GM23338 (cell line): ENCODE results near the gene EFCAB6. TPM values are rescaled to one million over a fixed set of nuclear protein-coding genes. Genes with fewer than 3 reads are reported as not detected.
A peak's percentile ranks its signal among the peaks of the same experiment; 100 is the strongest.

Experiments used
- ATAC-seq: fragments of 200-7000 bp; cut with Tn5 transposase; 3 replicates; pipeline ENCODE4 v1.9.1; 2020
- DNase-seq: peaks from one replicate; pipeline ENCODE4 v3.0.0-alpha.2; 2015; ENCODE audit warnings: low spot score
- H2AFZ ChIP-seq: fragments of 200-600 bp; sonication (generic); 2 replicates; pipeline ENCODE4 v1.8.0; 2016; ENCODE audit warnings: antibody characterized with exemption, mild to moderate bottlenecking, moderate library complexity
- H3F3A ChIP-seq: fragments of 200-600 bp; sonication (generic); replicated peaks from 2 replicates; pipeline ENCODE4 v1.8.0; 2017; ENCODE audit warnings: antibody characterized with exemption, mixed run types, low read depth
- H3K27ac ChIP-seq: fragments of 200-600 bp; sonication (generic); 2 replicates; pipeline ENCODE4 v1.6.1; 2016; ENCODE audit warnings: low read depth
- H3K27me3 ChIP-seq: fragments of 200-600 bp; sonication (generic); 2 replicates; pipeline ENCODE4 v1.8.0; 2016; ENCODE audit warnings: mild to moderate bottlenecking, mixed run types, moderate library complexity; ENCODE audit not compliant: insufficient read depth
- H3K36me3 ChIP-seq: fragments of 200-600 bp; sonication (generic); 2 replicates; pipeline ENCODE4 v1.8.0; 2016; ENCODE audit warnings: mild to moderate bottlenecking; ENCODE audit not compliant: insufficient read depth
- H3K4me1 ChIP-seq: fragments of 200-600 bp; sonication (generic); 2 replicates; pipeline ENCODE4 v1.8.0; 2016; ENCODE audit warnings: mild to moderate bottlenecking, moderate library complexity; ENCODE audit not compliant: insufficient read depth
- H3K4me2 ChIP-seq: fragments of 200-600 bp; sonication (generic); 2 replicates; pipeline ENCODE4 v1.7.1; 2017; ENCODE audit warnings: mixed run types
- H3K4me3 ChIP-seq: fragments of 200-600 bp; sonication (generic); 2 replicates; pipeline ENCODE4 v1.6.1; 2016; ENCODE audit warnings: mixed run types
- H3K79me2 ChIP-seq: fragments of 200-600 bp; sonication (generic); replicated peaks from 2 replicates; pipeline ENCODE4 v1.8.0; 2017; ENCODE audit warnings: mild to moderate bottlenecking; ENCODE audit not compliant: insufficient read depth
- H3K9me2 ChIP-seq: fragments of 200-600 bp; sonication (generic); 2 replicates; pipeline ENCODE4 v1.8.0; 2017; ENCODE audit not compliant: insufficient read depth
- H4K20me1 ChIP-seq: fragments of 200-600 bp; sonication (generic); replicated peaks from 2 replicates; pipeline ENCODE4 v1.8.0; 2017; ENCODE audit warnings: mild to moderate bottlenecking; ENCODE audit not compliant: insufficient read depth
- H3K27ac Mint-ChIP-seq: 2 replicates; pipeline ENCODE4 v1.8.0; 2020; ENCODE audit warnings: inconsistent platforms, mild to moderate bottlenecking, moderate library complexity, mixed read lengths
- H3K27me3 Mint-ChIP-seq: 3 replicates; pipeline ENCODE4 v1.8.0; 2022; ENCODE audit warnings: low read depth, mild to moderate bottlenecking, moderate library complexity, mixed read lengths, inconsistent platforms; ENCODE audit not compliant: insufficient read depth, poor library complexity
- H3K36me3 Mint-ChIP-seq: 3 replicates; pipeline ENCODE4 v1.8.0; 2021; ENCODE audit warnings: low read depth, mild to moderate bottlenecking, inconsistent platforms, moderate library complexity, mixed read lengths
- H3K4me1 Mint-ChIP-seq: 3 replicates; pipeline ENCODE4 v1.8.0; 2020; ENCODE audit warnings: mild to moderate bottlenecking, inconsistent platforms, mixed read lengths
- H3K4me3 Mint-ChIP-seq: 3 replicates; pipeline ENCODE4 v1.8.0; 2021; ENCODE audit warnings: moderate library complexity, mild to moderate bottlenecking, inconsistent platforms, mixed read lengths
- H3K9me3 Mint-ChIP-seq: 3 replicates; pipeline ENCODE4 v1.8.0; 2020; ENCODE audit warnings: moderate library complexity, mild to moderate bottlenecking, inconsistent platforms, mixed read lengths
- CREB1 ChIP-seq: fragments of 250-450 bp; sonication (Bioruptor Pico); IDR thresholded peaks from 2 replicates; pipeline ENCODE4 v1.5.0; 2020; ENCODE audit warnings: low read depth, mild to moderate bottlenecking, moderate library complexity
- EZH2phosphoT487 ChIP-seq: fragments of 200-600 bp; sonication (generic); IDR thresholded peaks from one replicate; pipeline ENCODE4 v1.8.1; 2018; ENCODE audit warnings: antibody characterized with exemption; ENCODE audit not compliant: unreplicated experiment
- POLR2AphosphoS5 ChIP-seq: IDR thresholded peaks from 2 replicates; pipeline ENCODE4 v1.6.1; 2016; ENCODE audit warnings: antibody characterized with exemption, low read depth
- ZNF331 ChIP-seq: fragments of 250-450 bp; sonication (Bioruptor Pico); IDR thresholded peaks from 2 replicates; pipeline ENCODE4 v1.5.0; 2020; ENCODE audit warnings: low read depth, mild to moderate bottlenecking, moderate library complexity
- polyA plus RNA-seq: library from polyadenylated mRNA; unstranded; fragments of >200 nt; fragmentation: Nextera tagmentation; extraction: Ambion mirVana; gene quantifications from 2 replicates; pipeline ENCODE4 v1.2.1, GENCODE V29; 2016
- total RNA-seq: library from RNA; depleted of rRNA; stranded (reverse); fragments of >200 nt; shearing (Covaris generic); gene quantifications from 2 replicates; pipeline ENCODE4 v1.2.3, GENCODE V29; 2014
- TF ChIP-seq, protein P1 (sequence below), 2 experiments: fragments of 200-600 bp in 1 of 2; sonication (generic) in 1 of 2; conservative IDR thresholded peaks; 2 replicates each; pipeline versions ENCODE4 v1.5.1 to v1.6.1; 2016 to 2017; ENCODE audit warnings: antibody characterized with exemption in 2 of 2, low read depth in 2 of 2, mild to moderate bottlenecking in 2 of 2, moderate library complexity in 1 of 2
- TF ChIP-seq, protein P2 (sequence below): IDR thresholded peaks from 2 replicates; pipeline ENCODE4 v1.6.1; 2016; ENCODE audit warnings: antibody characterized with exemption
- TF ChIP-seq, protein P3 (sequence below): fragments of 250-450 bp; sonication (Bioruptor Pico); IDR thresholded peaks from 2 replicates; pipeline ENCODE4 v1.5.0; 2020; ENCODE audit warnings: mild to moderate bottlenecking, moderate library complexity

The EFCAB6 gene
- total and polyA plus RNA-seq, 2 experiments from 2014 or later = 1.1 to 1.8 TPM

DNA sequence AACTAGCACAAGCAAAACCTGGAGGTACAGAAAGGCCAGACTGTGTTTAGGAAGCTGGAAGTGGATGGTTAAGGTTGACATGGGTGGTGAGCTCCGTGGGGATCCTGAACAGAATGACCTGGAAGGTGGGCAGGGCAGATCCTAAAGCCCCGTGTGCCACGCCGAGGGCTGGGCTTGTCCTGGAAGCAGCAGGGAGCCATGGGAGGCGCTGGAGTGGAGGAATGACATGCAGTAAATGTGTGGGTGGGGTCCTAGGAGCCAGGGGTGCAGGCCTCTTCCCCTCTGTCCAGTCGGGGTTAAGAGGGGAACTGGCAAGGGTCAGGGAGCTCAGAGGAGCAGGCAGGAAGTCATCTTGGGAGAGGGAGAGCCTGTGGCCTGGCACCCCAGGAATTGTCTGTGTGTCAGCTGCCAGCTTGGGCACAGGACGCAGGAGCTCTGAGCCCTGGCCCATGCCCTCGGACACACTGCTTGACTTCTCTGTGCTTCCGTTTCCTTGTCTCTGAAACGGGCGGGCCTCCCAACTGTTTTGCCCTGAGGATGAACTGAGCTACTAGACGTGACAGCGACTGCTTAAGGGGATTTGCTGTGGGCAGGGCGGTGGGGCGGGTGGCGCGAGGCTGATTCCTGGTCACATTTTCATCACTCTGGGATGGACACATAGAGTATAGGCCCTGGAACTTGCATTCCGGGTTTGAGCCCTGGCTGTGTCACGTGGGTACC, 324.6 kb downstream of the EFCAB6 start:
- H3K36me3 ChIP-seq = no peaks in the 10 kb centered on the region
- ATAC-seq (no peak), DNase-seq (no peak)
- peak overlapping the region; percentile 57; the same call in 1 of the 2 replicates for H3K27ac Mint-ChIP-seq
- H3K4me2 ChIP-seq = no peak overlapping the region
- no peaks in the 10 kb centered on the region for H3K27me3 ChIP-seq
- H4K20me1 ChIP-seq = no peaks in the 10 kb centered on the region
- H3K4me1 Mint-ChIP-seq = no peaks in the 10 kb centered on the region; the same call in 2 of the 3 replicates
- H3K4me1 ChIP-seq = no peaks in the 10 kb centered on the region
- H3K4me3 Mint-ChIP-seq = no peak overlapping the region
- TF ChIP-seq CREB1 (CRISPR knock-in tag) (no peak), EZH2phosphoT487 (no peak), POLR2AphosphoS5 (no peak)
- TF ChIP-seq, protein P1, sequence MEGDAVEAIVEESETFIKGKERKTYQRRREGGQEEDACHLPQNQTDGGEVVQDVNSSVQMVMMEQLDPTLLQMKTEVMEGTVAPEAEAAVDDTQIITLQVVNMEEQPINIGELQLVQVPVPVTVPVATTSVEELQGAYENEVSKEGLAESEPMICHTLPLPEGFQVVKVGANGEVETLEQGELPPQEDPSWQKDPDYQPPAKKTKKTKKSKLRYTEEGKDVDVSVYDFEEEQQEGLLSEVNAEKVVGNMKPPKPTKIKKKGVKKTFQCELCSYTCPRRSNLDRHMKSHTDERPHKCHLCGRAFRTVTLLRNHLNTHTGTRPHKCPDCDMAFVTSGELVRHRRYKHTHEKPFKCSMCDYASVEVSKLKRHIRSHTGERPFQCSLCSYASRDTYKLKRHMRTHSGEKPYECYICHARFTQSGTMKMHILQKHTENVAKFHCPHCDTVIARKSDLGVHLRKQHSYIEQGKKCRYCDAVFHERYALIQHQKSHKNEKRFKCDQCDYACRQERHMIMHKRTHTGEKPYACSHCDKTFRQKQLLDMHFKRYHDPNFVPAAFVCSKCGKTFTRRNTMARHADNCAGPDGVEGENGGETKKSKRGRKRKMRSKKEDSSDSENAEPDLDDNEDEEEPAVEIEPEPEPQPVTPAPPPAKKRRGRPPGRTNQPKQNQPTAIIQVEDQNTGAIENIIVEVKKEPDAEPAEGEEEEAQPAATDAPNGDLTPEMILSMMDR (conservative IDR thresholded peaks at IDR 0.05; ENCODE audit: low read depth in 2 of 2) = no peak
- TF ChIP-seq, protein P2, sequence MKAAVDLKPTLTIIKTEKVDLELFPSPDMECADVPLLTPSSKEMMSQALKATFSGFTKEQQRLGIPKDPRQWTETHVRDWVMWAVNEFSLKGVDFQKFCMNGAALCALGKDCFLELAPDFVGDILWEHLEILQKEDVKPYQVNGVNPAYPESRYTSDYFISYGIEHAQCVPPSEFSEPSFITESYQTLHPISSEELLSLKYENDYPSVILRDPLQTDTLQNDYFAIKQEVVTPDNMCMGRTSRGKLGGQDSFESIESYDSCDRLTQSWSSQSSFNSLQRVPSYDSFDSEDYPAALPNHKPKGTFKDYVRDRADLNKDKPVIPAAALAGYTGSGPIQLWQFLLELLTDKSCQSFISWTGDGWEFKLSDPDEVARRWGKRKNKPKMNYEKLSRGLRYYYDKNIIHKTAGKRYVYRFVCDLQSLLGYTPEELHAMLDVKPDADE = no peak
- no peak overlapping the region for H3K27ac ChIP-seq
- no peak overlapping the region for H2AFZ ChIP-seq
- no peaks in the 10 kb centered on the region for H3F3A ChIP-seq
- H3K4me3 ChIP-seq = no peak overlapping the region
- H3K36me3 Mint-ChIP-seq = peaks cover 3% of the 10 kb centered on the region; the same call in 1 of the 3 replicates
- peaks cover 7% of the 10 kb centered on the region for H3K27me3 Mint-ChIP-seq
- H3K9me2 ChIP-seq = no peaks in the 10 kb centered on the region
- peaks cover 10% of the 10 kb centered on the region for H3K9me3 Mint-ChIP-seq
- H3K79me2 ChIP-seq = no peaks in the 10 kb centered on the region

DNA sequence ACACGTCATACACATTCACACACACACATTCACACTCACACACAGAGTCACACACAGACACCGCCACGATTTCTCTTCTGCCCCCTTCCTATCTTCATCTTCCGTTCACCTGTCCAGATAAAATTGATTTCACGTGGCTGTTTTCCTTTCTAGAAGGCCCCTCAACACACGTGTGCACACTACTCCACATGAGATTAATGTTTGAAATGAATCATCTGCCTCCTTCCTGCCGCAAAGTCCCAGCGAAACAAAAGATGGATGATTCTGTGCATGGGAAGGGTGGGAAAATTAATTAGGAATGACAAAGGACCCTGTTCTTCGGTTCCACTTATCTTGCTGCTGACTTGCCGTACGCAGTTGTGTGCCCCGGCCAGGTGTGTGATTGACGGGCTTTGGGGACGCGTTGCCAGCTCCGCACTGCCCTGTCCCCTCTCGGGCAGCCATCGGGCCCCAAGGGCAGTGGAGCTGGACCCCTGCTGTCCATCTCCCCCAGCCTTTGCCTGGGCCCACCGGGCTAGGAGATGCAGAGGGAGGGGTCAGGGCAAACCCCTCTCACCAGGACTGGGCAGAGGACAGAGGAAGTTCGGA, 326.5 kb downstream of the EFCAB6 start:
- ATAC-seq (no peak), DNase-seq (no peak)
- Histone ChIP-seq H3K36me3 (no peaks in the 10 kb centered on the region), H2AFZ (no peak overlapping the region), H3K9me2 (no peaks in the 10 kb centered on the region), H3K27me3 (no peaks in the 10 kb centered on the region), H3F3A (no peaks in the 10 kb centered on the region), H3K4me3 (no peak overlapping the region), H3K4me2 (no peak overlapping the region), H3K27ac (no peak overlapping the region), H3K79me2 (no peaks in the 10 kb centered on the region), H4K20me1 (no peaks in the 10 kb centered on the region), H3K4me1 (peaks cover 10% of the 10 kb centered on the region; the same call in 1 of the 2 replicates)
- H3K27me3 Mint-ChIP-seq = peaks cover 5% of the 10 kb centered on the region
- H3K36me3 Mint-ChIP-seq = no peaks in the 10 kb centered on the region
- peaks cover 10% of the 10 kb centered on the region for H3K4me1 Mint-ChIP-seq
- H3K9me3 Mint-ChIP-seq = no peaks in the 10 kb centered on the region
- H3K27ac Mint-ChIP-seq = no peak overlapping the region
- no peak overlapping the region for H3K4me3 Mint-ChIP-seq
- TF ChIP-seq, protein P3, sequence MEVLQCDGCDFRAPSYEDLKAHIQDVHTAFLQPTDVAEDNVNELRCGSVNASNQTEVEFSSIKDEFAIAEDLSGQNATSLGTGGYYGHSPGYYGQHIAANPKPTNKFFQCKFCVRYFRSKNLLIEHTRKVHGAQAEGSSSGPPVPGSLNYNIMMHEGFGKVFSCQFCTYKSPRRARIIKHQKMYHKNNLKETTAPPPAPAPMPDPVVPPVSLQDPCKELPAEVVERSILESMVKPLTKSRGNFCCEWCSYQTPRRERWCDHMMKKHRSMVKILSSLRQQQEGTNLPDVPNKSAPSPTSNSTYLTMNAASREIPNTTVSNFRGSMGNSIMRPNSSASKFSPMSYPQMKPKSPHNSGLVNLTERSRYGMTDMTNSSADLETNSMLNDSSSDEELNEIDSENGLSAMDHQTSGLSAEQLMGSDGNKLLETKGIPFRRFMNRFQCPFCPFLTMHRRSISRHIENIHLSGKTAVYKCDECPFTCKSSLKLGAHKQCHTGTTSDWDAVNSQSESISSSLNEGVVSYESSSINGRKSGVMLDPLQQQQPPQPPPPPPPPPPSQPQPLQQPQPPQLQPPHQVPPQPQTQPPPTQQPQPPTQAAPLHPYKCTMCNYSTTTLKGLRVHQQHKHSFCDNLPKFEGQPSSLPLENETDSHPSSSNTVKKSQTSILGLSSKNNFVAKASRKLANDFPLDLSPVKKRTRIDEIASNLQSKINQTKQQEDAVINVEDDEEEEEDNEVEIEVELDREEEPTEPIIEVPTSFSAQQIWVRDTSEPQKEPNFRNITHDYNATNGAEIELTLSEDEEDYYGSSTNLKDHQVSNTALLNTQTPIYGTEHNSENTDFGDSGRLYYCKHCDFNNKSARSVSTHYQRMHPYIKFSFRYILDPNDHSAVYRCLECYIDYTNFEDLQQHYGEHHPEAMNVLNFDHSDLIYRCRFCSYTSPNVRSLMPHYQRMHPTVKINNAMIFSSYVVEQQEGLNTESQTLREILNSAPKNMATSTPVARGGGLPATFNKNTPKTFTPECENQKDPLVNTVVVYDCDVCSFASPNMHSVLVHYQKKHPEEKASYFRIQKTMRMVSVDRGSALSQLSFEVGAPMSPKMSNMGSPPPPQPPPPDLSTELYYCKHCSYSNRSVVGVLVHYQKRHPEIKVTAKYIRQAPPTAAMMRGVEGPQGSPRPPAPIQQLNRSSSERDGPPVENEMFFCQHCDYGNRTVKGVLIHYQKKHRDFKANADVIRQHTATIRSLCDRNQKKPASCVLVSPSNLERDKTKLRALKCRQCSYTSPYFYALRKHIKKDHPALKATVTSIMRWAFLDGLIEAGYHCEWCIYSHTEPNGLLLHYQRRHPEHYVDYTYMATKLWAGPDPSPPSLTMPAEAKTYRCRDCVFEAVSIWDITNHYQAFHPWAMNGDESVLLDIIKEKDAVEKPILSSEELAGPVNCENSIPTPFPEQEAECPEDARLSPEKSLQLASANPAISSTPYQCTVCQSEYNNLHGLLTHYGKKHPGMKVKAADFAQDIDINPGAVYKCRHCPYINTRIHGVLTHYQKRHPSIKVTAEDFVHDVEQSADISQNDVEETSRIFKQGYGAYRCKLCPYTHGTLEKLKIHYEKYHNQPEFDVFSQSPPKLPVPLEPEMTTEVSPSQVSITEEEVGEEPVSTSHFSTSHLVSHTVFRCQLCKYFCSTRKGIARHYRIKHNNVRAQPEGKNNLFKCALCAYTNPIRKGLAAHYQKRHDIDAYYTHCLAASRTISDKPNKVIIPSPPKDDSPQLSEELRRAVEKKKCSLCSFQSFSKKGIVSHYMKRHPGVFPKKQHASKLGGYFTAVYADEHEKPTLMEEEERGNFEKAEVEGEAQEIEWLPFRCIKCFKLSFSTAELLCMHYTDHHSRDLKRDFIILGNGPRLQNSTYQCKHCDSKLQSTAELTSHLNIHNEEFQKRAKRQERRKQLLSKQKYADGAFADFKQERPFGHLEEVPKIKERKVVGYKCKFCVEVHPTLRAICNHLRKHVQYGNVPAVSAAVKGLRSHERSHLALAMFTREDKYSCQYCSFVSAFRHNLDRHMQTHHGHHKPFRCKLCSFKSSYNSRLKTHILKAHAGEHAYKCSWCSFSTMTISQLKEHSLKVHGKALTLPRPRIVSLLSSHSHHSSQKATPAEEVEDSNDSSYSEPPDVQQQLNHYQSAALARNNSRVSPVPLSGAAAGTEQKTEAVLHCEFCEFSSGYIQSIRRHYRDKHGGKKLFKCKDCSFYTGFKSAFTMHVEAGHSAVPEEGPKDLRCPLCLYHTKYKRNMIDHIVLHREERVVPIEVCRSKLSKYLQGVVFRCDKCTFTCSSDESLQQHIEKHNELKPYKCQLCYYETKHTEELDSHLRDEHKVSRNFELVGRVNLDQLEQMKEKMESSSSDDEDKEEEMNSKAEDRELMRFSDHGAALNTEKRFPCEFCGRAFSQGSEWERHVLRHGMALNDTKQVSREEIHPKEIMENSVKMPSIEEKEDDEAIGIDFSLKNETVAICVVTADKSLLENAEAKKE (CRISPR knock-in tag) = no peak
- TF ChIP-seq ZNF331 = no peak
